Measurements from ENCODE around the gene CSMD2.

Gene CSMD2

DNA sequence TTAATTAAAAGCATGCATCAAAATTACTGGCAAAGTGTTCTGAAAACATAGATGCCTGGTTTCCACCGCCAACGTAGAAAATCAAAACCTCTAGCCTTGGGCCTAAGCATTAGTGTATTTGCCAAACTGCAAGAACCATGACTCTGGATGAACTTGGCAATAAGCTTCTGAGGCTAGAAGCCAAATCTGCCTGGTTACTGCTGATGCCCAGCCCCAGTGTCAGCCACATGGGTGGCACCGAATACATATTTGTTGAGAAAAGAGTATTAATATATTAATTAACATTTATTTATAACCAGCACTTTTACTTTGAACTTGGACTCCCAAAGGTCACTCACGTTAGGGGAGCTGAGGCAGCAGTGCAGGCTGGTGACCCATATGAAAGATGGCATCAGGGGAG is 441.8 kb downstream of the CSMD2 start:
- TF ChIP-seq, protein P1, sequence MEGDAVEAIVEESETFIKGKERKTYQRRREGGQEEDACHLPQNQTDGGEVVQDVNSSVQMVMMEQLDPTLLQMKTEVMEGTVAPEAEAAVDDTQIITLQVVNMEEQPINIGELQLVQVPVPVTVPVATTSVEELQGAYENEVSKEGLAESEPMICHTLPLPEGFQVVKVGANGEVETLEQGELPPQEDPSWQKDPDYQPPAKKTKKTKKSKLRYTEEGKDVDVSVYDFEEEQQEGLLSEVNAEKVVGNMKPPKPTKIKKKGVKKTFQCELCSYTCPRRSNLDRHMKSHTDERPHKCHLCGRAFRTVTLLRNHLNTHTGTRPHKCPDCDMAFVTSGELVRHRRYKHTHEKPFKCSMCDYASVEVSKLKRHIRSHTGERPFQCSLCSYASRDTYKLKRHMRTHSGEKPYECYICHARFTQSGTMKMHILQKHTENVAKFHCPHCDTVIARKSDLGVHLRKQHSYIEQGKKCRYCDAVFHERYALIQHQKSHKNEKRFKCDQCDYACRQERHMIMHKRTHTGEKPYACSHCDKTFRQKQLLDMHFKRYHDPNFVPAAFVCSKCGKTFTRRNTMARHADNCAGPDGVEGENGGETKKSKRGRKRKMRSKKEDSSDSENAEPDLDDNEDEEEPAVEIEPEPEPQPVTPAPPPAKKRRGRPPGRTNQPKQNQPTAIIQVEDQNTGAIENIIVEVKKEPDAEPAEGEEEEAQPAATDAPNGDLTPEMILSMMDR (IDR thresholded peaks at IDR 0.05; ENCODE audit: low read depth, low read length), result no peak
- Histone ChIP-seq H3K27me3 (ENCODE audit: insufficient read depth, low read depth, severe bottlenecking) (peaks cover 89% of the 10 kb centered on the region), H3K27ac (no peak overlapping the region), H3K9me3 (ENCODE audit: severe bottlenecking) (no peaks in the 10 kb centered on the region), H3K4me3 (ENCODE audit: low read depth, low read length) (no peak overlapping the region), H3K36me3 (no peaks in the 10 kb centered on the region)
- no peak for DNase-seq

DNA sequence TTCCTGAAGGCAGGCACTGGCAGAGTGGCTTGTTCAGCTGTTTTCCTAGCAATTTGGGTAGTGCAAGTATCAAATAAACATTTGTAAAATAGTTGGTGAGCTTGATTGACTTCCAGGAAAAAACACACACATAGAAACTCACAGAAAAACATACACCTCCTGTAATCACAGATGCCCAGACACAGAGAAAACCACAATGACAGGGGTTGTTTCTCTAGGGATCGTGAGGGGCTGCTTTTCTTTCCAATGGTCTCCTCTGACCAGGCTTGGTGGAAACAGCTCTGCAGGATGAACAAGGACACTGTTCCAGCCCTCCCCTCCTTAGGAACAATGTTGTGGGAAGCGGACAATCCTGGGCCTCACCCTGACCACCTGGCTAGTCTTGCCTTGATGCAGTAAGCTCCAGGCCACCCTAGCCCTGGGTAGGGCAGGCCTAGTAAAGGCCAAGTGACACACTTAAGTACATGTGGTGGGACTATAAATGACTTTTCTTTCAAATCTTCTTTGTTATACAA is 443.7 kb downstream of the CSMD2 start:
- DNase-seq, result no peak
- TF ChIP-seq, protein P1 (IDR thresholded peaks at IDR 0.05; ENCODE audit: low read depth, low read length), result no peak

GRCh38 chr1:33719771-33720670 is 445.0 kb downstream of the CSMD2 start:
- no peaks in the 10 kb centered on the region for H3K36me3 ChIP-seq

More for the DNA sequence above, 443.7 kb downstream of the CSMD2 start:
- Histone ChIP-seq H3K4me3 (ENCODE audit: low read depth, low read length) (no peak overlapping the region), H3K27ac (no peak overlapping the region), H3K36me3 (no peaks in the 10 kb centered on the region), H3K27me3 (ENCODE audit: insufficient read depth, low read depth, severe bottlenecking) (peaks cover 82% of the 10 kb centered on the region), H3K9me3 (ENCODE audit: severe bottlenecking) (no peaks in the 10 kb centered on the region)

DNA sequence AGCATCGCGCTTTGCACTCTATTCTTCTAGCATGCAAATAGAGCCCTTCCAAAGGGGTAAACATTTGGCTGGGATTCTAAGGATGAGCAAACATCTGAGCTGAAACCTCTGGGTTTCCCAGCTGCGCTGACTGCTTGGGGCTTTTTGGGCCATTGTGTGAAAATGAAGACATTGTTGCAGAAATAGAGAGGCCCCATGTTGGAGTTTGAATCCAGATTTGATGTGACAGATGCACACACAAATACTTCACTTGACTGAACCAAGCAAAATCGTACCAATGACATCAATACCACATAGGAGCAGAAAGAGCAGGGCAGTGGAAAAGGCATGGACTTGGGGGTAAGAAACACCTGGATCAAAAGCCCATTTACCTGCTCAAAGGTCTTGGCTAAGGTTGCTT is 445.7 kb downstream of the CSMD2 start:
- Histone ChIP-seq H3K27ac (no peak overlapping the region), H3K36me3 (no peaks in the 10 kb centered on the region), H3K27me3 (ENCODE audit: insufficient read depth, low read depth, severe bottlenecking) (peaks cover 87% of the 10 kb centered on the region), H3K9me3 (ENCODE audit: severe bottlenecking) (no peaks in the 10 kb centered on the region), H3K4me3 (ENCODE audit: low read depth, low read length) (no peak overlapping the region)
- no peak for DNase-seq
- TF ChIP-seq, protein P1 (IDR thresholded peaks at IDR 0.05; ENCODE audit: low read depth, low read length), result no peak

More at GRCh38 chr1:33719771-33720670, 445.0 kb downstream of the CSMD2 start:
- TF ChIP-seq, protein P1 (IDR thresholded peaks at IDR 0.05; ENCODE audit: low read depth, low read length), result no peak
- no peak for DNase-seq
- Histone ChIP-seq H3K27ac (no peak overlapping the region), H3K9me3 (ENCODE audit: severe bottlenecking) (no peaks in the 10 kb centered on the region), H3K4me3 (ENCODE audit: low read depth, low read length) (no peak overlapping the region), H3K27me3 (ENCODE audit: insufficient read depth, low read depth, severe bottlenecking) (peaks cover 87% of the 10 kb centered on the region)

GRCh38 chr1:33718186-33718585 is 446.8 kb downstream of the CSMD2 start:
- Histone ChIP-seq H3K9me3 (ENCODE audit: severe bottlenecking) (no peaks in the 10 kb centered on the region), H3K27ac (no peak overlapping the region), H3K27me3 (ENCODE audit: insufficient read depth, low read depth, severe bottlenecking) (peaks cover 87% of the 10 kb centered on the region), H3K4me3 (ENCODE audit: low read depth, low read length) (no peak overlapping the region), H3K36me3 (no peaks in the 10 kb centered on the region)
- no peak for DNase-seq
- TF ChIP-seq, protein P1 (IDR thresholded peaks at IDR 0.05; ENCODE audit: low read depth, low read length), result no peak

All from WERI-Rb-1 (cell line).